NCI-H1694 (cell line): ENCODE data around the gene TRIO.

ENCODE experiments used
- DNase-seq: peaks from one replicate; lab custom pipeline; 2025; lab: John Stamatoyannopoulos, UW

TRIO gene

DNA sequence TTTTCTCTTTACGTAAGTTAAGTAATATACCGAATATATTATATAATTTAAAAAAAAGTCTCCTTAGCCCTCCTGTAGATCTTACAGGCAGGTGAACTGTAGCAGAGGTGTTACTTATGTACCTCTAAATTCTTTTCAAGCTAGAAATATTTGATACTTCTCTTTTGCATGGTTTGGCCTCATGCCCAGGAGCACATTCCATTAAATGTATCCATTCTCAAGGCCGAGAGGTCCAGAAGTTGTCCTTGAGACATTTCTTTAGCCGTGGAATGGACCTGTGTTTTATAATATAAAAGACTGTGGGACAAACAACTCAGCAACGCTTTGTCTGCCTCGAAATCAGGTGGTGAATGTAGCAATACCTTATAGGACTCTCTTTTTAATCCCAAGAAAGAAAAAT lies 184.5 kb downstream of the TRIO start:
- DNase-seq = no peak

DNA sequence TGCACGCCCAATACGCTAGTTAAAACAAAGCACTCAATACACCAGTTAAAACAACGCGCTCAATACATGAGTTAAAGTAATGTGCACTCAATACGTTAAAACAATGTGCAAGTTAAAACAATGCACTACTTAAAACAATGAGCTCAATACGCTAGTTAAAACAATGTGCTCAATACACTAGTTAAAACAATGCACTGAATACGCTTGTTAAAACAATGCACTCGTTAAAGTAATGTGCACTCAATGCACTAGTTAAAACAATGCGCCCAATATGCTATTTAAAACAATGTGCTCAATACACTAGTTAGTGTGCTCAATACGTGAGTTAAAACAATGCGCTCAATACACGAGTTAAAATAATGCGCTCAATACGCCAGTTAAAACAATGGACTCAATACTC lies 185.0 kb downstream of the TRIO start:
- no peak for DNase-seq

- no peak for DNase-seq
These were observed 187.1 kb downstream of the TRIO start for GRCh38 chr5:14330291-14330690.

DNA sequence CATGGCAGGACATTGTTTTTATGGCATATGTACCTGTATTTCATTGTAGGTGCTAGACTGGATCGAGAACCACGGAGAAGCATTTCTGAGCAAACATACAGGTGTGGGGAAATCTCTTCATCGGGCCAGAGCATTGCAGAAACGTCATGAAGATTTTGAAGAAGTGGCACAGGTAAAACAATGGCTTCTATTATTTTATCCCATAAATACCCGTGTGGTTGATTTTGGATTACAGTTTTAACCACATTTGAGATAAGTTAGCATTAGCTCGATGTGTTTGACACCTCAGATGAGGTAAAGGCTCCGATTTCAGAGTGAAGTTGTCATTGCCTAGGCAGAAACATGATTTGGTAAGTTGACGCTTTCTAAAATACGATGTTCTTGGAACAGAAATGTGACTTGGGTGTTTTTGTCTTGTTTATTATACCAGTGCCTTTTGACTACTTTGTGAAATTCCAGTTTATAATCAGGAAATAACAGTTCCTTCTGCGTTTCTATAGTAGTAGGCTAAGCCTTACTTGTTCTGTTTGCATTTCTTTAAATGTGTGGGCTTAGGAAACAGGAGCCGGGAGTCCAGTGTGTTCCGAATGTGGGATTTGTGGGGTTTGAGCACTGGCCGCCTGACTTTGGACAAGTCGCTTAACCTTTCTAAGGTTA lies 187.7 kb downstream of the TRIO start:
- DNase-seq = no peak

- DNase-seq = no peak
These were observed 188.2 kb downstream of the TRIO start for GRCh38 chr5:14331386-14331781.

- DNase-seq = no peak
These were observed 189.0 kb downstream of the TRIO start for GRCh38 chr5:14332038-14332631.

DNA sequence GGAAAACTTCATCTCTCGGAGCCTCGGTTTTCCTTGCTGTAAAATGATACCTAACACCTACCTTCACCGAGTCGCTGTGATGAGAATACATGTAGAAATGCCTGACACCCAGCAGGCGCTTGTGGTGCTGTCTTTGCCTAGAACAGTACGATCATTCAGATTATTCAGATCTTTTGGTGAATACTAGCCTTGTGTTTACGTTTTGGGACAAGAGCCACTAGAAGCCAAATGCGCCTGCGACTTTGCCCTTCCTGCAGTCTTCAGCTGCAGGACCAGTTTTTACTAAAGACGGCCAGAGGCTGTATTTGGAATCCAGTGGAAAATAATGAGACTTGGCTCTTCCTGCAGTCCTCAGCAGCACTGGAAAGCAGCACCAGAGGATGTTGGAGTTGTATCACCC lies 189.6 kb downstream of the TRIO start:
- no peak for DNase-seq

DNA sequence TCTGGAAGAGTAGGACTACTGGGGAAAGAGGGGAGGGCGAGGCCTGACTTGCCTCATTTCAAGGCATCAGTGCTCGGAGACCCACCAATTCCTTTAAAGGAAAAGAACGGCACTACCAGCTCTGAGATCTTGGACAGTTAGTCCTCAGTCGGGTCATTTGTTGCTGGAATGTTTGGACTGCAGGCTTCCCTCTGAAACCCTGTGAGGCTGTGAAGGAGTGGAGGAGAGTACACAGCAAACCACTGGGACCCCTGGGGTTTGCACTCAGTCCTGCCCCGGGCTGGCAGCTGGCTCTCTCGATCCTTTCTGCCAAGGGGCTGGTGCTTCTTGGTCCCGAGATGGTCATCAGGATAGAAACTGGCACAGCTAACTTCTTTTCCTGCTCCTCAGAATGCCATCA lies 194.5 kb downstream of the TRIO start:
- no peak for DNase-seq

DNA sequence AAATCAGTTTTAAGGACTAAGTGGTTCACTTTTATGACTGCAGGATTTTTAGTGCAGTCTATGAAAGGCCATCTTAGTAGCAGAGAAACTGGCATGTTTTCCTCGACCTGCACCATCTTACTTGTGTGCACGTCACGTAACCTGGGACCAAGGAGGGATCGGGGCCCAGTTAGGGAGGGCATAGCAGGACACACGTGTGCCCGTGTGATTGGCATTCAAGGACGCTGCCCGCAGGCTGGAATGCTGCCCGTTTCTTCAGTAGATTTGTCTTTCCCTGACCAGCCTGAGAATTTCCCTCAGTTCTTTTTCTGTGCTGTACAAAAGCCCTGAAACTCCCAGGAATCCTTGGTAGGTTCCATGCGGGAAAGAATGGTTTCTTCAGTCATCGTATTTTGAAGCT lies 196.3 kb downstream of the TRIO start:
- DNase-seq = no peak

DNA sequence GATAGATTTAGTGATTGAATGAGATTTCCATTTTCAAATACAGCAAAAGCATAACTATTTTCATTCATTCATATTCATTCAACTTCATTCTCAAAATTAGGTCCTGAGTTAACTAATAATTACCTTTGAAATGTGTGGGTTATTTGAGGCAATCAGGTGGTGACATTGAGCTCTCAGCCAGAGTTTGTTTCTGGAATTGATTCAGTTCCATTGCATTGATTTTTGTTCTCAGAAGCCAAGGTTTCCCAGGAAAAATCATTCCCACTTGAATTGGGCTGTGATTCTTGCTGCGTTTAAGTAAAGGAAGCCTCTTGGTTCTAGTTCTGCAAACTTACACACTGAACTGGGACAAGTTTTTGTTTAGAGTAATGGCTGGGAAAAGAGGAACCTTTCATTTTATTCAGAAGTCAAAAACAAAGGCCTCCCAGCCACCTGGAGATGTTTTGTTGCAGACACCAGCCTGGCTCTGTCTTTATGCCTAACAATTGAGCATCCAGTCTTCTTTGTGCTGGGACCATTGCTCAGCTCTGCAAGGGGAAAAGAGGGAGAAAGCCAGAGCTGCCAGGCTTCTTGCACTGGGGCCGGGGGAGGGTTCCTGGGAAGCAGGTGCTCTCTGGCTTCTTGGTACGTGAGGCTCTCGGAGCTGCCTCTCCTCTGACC lies 198.6 kb downstream of the TRIO start:
- DNase-seq = no peak

DNA sequence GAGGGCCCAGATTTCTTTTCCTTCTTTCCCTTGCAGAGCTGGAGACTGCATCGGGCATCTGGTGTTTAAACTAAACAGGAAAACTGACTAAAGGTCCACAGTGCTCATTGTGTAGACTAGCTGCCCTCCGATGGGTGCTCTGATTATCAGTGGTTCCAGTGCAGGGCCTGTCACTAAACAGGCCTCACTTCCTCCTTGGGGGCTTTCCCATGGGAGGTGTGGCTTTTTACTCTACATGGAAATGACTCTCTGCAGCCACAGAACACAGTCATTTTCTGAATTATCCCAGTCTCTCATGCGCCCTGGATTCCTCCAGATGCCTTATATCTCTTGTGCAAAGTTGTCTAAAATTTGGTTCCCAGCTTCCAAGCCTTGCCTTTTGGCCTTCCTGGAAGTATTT lies 199.2 kb downstream of the TRIO start:
- DNase-seq = no peak

- DNase-seq = no peak
These were observed 200.2 kb downstream of the TRIO start for GRCh38 chr5:14343376-14343775.

- DNase-seq = peak; percentile 10
These were observed 204.4 kb downstream of the TRIO start for GRCh38 chr5:14347522-14347921.

- DNase-seq = no peak
These were observed 205.0 kb downstream of the TRIO start for GRCh38 chr5:14348142-14348541.

GRCh38 chr5:14349029-14349428 lies 205.9 kb downstream of the TRIO start:
- no peak for DNase-seq

GRCh38 chr5:14351086-14351661 lies 208.0 kb downstream of the TRIO start:
- no peak for DNase-seq

- peak; percentile 85 for DNase-seq
These were observed 208.9 kb downstream of the TRIO start for GRCh38 chr5:14351845-14352712.

GRCh38 chr5:14353726-14354474 lies 210.8 kb downstream of the TRIO start:
- no peak for DNase-seq

- DNase-seq = no peak
These were observed 212.2 kb downstream of the TRIO start for GRCh38 chr5:14355391-14355790.

DNA sequence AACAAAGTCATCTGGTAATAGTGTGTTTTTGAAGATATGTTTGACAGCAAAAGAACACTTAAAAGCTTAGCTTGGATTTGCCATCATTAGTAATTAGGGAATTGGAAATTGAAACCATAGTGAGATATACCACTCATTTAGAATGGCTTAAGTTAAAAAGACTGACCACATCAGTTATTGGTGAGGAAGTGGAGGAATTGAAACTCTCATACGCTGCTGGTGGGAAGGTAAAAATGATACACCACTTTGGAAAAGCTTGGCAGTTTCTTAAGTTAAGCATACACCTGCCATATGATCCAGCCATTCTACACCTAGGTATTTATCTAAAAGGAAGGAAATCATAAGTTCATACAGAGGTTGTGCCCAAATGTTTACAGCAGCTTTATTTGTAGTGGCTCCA lies 213.2 kb downstream of the TRIO start:
- DNase-seq = no peak

DNA sequence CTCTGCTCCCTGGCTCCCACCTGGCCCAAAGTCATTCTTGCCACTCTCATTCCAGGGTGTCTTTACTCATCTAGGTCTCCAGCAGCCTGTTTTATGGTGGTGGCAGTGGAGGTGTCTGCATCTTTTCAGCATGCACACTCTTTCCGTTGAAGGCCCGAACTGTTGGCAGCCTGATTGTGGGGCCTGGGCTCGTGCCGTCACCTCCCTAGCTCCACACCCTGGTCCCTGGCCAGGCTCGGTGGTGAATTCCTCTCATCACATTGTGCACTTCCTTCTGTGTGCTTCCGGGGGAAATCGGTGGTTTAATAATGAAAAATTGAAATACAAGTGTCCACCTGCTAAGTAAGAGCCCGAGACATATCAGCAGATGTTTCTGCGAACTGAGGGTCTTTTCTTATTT lies 214.3 kb downstream of the TRIO start:
- no peak for DNase-seq

GRCh38 chr5:14357851-14358250 lies 214.7 kb downstream of the TRIO start:
- no peak for DNase-seq
